NOMO-1 treated with dmso at 0.1 percent for 144 hours (cell line): ENCODE results near the gene SLC41A3.
A peak's percentile ranks its signal among the peaks of the same experiment; 100 is the strongest.
"Not testable (repeated sequence)": the region's sequence is repeated elsewhere in the genome, so short reads cannot be mapped to it uniquely, and the experiment has no call there.

ENCODE experiments used
- DNase-seq: peaks from one replicate; lab custom pipeline; 2025; ENCODE audit not compliant: unreplicated experiment; lab: John Stamatoyannopoulos, UW

Gene SLC41A3

GRCh38 chr3:126056681-126057500 lies 27.0 kb downstream of the SLC41A3 start:
- no peak for DNase-seq

GRCh38 chr3:126056088-126056487 lies 27.8 kb downstream of the SLC41A3 start:
- no peak for DNase-seq

- DNase-seq = no peak
Observed at GRCh38 chr3:126054870-126055269, 29.1 kb downstream of the SLC41A3 start.

GRCh38 chr3:126053949-126054569 lies 29.9 kb downstream of the SLC41A3 start:
- no peak for DNase-seq

GRCh38 chr3:126053513-126053912 lies 30.4 kb downstream of the SLC41A3 start:
- DNase-seq = no peak

GRCh38 chr3:126052196-126053058 lies 31.5 kb downstream of the SLC41A3 start:
- peak; percentile 59 for DNase-seq

GRCh38 chr3:126051741-126052140 lies 32.2 kb downstream of the SLC41A3 start:
- DNase-seq = no peak

GRCh38 chr3:126051234-126051633 lies 32.7 kb downstream of the SLC41A3 start:
- no peak for DNase-seq

- DNase-seq = no peak
Observed at GRCh38 chr3:126050626-126051025, 33.3 kb downstream of the SLC41A3 start.

GRCh38 chr3:126050050-126050392 lies 33.9 kb downstream of the SLC41A3 start:
- DNase-seq = no peak

GRCh38 chr3:126049289-126050049 lies 34.5 kb downstream of the SLC41A3 start:
- DNase-seq = no peak

GRCh38 chr3:126040386-126040785 lies 43.5 kb downstream of the SLC41A3 start:
- DNase-seq = no peak

GRCh38 chr3:126039870-126040269 lies 44.1 kb downstream of the SLC41A3 start:
- no peak for DNase-seq

- DNase-seq = not testable (repeated sequence)
Observed at GRCh38 chr3:126038791-126039190, 45.1 kb downstream of the SLC41A3 start.

GRCh38 chr3:126036056-126036549 lies 47.8 kb downstream of the SLC41A3 start:
- no peak for DNase-seq

GRCh38 chr3:126035362-126036050 lies 48.4 kb downstream of the SLC41A3 start:
- DNase-seq = no peak

- DNase-seq = no peak
Observed at GRCh38 chr3:126034481-126035361, 49.2 kb downstream of the SLC41A3 start.

- DNase-seq = no peak
Observed at GRCh38 chr3:126033765-126034164, 50.2 kb downstream of the SLC41A3 start.

GRCh38 chr3:126033051-126033745 lies 50.7 kb downstream of the SLC41A3 start:
- DNase-seq = no peak
